PFSK-1 (cell line): ENCODE measurements around the gene TMEM63C.

Experiments used
- FOXP2 ChIP-seq: optimal IDR thresholded peaks from 2 replicates; pipeline ENCODE3; 2011; ENCODE audit warnings: borderline replicate concordance, control low read depth, inconsistent platforms; ENCODE audit not compliant: insufficient read depth; ENCODE audit errors: extremely low read length, extremely low read depth
- POLR2AphosphoS5 ChIP-seq: IDR thresholded peaks from 2 replicates; pipeline ENCODE4 v1.6.1; 2012; ENCODE audit warnings: low read depth, mild to moderate bottlenecking, control low read depth, low read length, moderate library complexity
- SIN3A ChIP-seq: IDR thresholded peaks from 2 replicates; pipeline ENCODE4 v1.6.1; 2012; ENCODE audit warnings: mild to moderate bottlenecking, low read length, moderate library complexity, borderline replicate concordance; ENCODE audit not compliant: insufficient read depth
- TAF1 ChIP-seq: IDR thresholded peaks from 2 replicates; pipeline ENCODE4 v1.6.1; 2012; ENCODE audit warnings: low read length, control low read depth, borderline replicate concordance; ENCODE audit not compliant: insufficient read depth
- TF ChIP-seq, protein P1 (sequence below), 2 experiments: IDR thresholded peaks; 2 replicates each; pipeline versions ENCODE4 v1.6.1 to v1.8.0; 2011 to 2012; ENCODE audit warnings: low read depth in 2 of 2, low read length in 2 of 2, control low read depth in 1 of 2, inconsistent platforms in 1 of 2, mild to moderate bottlenecking in 1 of 2, moderate library complexity in 1 of 2; ENCODE audit not compliant: insufficient read depth in 1 of 2

Gene TMEM63C

DNA sequence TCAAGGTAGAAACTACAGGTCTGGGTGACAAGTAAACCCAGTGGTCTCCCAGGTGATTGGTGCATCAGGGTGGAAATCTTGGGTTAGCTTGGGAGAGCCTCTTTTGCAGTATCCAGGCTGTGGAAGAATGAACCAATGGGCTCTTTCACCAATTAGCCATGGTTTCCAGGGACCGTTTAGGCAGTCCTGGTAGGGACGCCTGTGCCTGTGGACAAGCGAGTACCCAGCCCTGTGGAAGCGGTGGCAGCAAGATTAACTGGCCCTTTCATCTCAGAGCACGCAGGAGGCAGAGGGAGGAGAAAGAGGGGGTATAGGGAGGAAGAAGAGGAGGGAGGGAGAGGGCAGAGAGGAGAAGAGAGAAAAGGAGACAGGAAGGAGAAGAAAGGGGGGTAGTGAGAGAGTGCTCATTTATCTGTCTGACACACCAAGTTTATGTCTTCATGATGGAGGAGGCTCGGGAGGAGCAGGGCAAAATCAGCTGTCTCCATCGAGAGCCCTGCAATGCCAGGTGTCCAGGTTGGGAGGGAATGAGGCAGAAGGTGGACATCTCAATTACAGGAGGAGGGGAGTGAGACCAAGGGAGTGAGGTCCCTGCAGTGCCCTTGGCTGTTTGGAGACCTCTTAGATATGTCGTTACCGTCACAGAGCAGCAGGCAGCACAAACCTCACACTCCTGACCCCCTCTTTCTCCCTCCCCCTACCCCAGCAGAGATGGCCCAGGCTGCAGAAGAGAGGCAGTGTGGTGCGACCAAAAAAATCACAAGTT, 35.4 kb upstream of the TMEM63C start:
- no peak for TF ChIP-seq SIN3A
- no peak for TF ChIP-seq POLR2AphosphoS5
- no peak for TF ChIP-seq TAF1
- TF ChIP-seq, protein P1, sequence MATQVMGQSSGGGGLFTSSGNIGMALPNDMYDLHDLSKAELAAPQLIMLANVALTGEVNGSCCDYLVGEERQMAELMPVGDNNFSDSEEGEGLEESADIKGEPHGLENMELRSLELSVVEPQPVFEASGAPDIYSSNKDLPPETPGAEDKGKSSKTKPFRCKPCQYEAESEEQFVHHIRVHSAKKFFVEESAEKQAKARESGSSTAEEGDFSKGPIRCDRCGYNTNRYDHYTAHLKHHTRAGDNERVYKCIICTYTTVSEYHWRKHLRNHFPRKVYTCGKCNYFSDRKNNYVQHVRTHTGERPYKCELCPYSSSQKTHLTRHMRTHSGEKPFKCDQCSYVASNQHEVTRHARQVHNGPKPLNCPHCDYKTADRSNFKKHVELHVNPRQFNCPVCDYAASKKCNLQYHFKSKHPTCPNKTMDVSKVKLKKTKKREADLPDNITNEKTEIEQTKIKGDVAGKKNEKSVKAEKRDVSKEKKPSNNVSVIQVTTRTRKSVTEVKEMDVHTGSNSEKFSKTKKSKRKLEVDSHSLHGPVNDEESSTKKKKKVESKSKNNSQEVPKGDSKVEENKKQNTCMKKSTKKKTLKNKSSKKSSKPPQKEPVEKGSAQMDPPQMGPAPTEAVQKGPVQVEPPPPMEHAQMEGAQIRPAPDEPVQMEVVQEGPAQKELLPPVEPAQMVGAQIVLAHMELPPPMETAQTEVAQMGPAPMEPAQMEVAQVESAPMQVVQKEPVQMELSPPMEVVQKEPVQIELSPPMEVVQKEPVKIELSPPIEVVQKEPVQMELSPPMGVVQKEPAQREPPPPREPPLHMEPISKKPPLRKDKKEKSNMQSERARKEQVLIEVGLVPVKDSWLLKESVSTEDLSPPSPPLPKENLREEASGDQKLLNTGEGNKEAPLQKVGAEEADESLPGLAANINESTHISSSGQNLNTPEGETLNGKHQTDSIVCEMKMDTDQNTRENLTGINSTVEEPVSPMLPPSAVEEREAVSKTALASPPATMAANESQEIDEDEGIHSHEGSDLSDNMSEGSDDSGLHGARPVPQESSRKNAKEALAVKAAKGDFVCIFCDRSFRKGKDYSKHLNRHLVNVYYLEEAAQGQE (IDR thresholded peaks at IDR 0.05; ENCODE audit: insufficient read depth in 1 of 2, low read depth in 2 of 2, low read length in 2 of 2): no peak
- TF ChIP-seq FOXP2: no peak

DNA sequence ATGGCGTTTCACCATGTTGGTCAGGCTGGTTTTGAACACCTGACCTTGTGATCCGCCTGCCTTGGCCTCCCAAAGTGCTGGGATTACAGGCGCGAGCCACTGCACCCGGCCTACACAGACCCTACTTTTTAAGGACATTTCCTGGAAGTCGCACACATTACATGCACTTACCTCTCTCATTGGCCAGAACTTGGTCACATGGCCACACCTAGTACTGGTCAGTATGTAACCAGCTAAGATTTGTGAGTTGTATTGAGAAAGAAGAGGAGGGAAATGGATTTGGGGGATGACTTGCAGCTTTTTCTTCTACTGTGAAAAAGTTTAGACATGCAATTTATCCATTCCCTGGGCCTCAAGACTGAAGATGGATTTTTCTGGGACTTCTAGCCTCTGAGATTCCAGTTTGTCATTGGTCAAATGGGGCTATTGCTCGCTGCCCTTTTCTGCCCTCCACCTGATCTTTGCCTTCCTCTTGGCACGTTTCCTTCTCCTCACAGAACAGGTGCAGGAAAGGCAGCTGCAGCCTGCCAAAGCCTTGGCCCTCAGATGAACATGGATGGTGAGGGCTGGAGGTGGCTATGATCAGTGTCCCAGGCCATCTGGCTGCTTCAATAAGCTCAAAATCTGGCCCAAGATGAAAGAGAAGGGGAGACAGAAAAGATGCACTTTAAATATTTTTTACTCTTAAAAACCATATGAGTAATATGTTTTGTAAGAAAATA, 32.9 kb upstream of the TMEM63C start:
- TF ChIP-seq TAF1 (no peak), POLR2AphosphoS5 (no peak), FOXP2 (no peak)

DNA sequence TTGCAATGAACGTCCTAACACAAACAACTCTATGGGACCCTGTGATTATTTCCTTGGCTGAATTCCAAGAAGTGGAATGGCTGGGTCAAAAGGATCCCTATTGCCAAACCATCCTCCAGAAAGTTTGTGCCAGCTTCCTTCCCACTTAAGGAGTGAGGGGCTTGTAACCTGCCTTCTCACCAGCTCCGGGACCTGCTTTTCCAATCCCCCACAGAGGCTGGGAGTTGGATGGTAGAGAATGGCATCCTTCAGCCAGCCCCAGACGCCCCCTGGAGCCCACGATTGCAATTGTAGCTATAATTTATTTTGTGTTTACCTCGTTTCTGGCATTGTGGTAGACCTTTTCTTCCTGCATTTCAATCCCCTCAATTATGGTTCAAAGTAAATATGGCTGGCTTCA, 30.4 kb upstream of the TMEM63C start:
- no peak for TF ChIP-seq TAF1
- TF ChIP-seq POLR2AphosphoS5: no peak
- no peak for TF ChIP-seq FOXP2
- TF ChIP-seq, protein P1 (IDR thresholded peaks at IDR 0.05; ENCODE audit: insufficient read depth in 1 of 2, low read depth in 2 of 2, low read length in 2 of 2): no peak
- TF ChIP-seq SIN3A: no peak

DNA sequence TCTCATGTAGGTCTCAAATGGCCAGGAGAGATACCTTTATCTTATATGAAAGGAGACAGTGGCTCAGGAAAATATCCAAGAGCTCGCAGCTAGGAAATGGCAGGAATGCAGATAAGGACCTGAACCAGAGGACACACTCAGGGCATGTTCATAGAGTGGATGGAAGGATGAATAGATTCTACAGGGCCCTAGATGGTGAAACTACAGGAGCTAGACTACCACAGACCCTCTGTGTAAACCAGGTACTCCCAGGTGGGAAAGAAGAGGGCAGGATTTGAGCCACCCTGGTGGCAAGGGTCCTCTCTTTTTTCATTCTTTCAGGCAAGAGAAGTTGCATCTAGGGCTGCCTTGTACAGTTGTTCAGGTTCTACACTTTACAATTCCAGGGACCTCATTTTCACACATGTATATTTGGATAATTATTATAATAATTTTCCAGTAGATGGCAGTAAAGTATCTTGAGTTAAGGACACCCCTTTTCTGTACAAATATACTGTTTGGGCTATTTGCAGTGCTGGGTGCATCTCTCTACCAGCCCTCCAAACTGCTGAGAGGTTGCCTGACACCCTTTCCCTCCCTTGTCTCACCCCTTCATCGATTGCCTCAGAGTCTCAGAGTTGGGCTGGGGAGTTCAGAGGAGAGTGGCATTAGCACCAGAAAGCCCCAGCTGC, 29.5 kb upstream of the TMEM63C start:
- TF ChIP-seq FOXP2 (no peak), POLR2AphosphoS5 (no peak), TAF1 (no peak), SIN3A (no peak)
- TF ChIP-seq, protein P1 (IDR thresholded peaks at IDR 0.05; ENCODE audit: insufficient read depth in 1 of 2, low read depth in 2 of 2, low read length in 2 of 2): no peak

DNA sequence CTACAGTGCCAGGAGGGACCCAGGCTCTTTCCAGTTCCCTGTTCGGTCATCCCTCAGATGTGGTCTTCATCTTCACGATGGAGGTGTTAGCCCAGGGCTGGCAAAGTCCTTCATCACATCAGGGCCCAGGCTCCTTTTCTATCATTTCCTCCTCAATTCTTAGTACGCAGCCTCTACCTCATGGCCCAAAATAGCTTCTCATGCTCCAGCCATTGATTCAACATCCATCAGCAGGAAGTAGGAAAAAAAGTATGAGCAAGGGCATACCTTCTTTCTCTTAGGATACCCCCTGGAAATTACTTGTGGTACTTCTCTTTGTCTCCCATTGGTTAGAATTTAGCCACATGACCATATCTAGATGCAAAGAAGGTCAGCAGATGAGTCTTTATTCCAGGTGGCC, 27.8 kb upstream of the TMEM63C start:
- TF ChIP-seq FOXP2 (no peak), SIN3A (no peak), TAF1 (no peak), POLR2AphosphoS5 (no peak)
- TF ChIP-seq, protein P1 (IDR thresholded peaks at IDR 0.05; ENCODE audit: insufficient read depth in 1 of 2, low read depth in 2 of 2, low read length in 2 of 2): no peak
